Natural killer cell treated with Interleukin-12 subunit alpha and Interleukin-12 subunit beta and Interleukin-15 and Interleukin-18, amount 100 ng/mL, for 72 hours (primary cell): Measurements from ENCODE around the gene ATP6V1G1. TPM values are rescaled to one million over a fixed set of nuclear protein-coding genes. Genes with fewer than 3 reads are reported as not detected.

Experiments
- ATAC-seq, 2 donors: fragments of 150-1000 bp; cut with Tn5 transposase in 1 of 2; sonication (Bioruptor Pico), chemical (Tn5 transposase) in 1 of 2; 2 replicates each; pipeline ENCODE4 v1.10.0; 2021
- DNase-seq: peaks from one replicate; pipeline ENCODE4 v3.0.0; 2022; ENCODE audit warnings: low spot score
- H3K27ac Mint-ChIP-seq, 2 donors: 1 replicate in 1 of 2; 2 replicates in 1 of 2; pipeline ENCODE4 v1.8.0; 2022; ENCODE audit warnings: mixed read lengths in 2 of 2, mild to moderate bottlenecking in 1 of 2, moderate library complexity in 1 of 2
- H3K27me3 Mint-ChIP-seq, 2 donors: 1 replicate in 1 of 2; 2 replicates in 1 of 2; pipeline ENCODE4 v1.8.0; 2022; ENCODE audit warnings: mixed read lengths in 2 of 2
- H3K36me3 Mint-ChIP-seq: one replicate; pipeline ENCODE4 v1.8.0; 2022; ENCODE audit warnings: mixed read lengths
- H3K4me1 Mint-ChIP-seq, 2 donors: 1 replicate in 1 of 2; 2 replicates in 1 of 2; pipeline ENCODE4 v1.8.0; 2022; ENCODE audit warnings: low read depth in 2 of 2, mixed read lengths in 2 of 2, mild to moderate bottlenecking in 1 of 2
- H3K4me3 Mint-ChIP-seq: one replicate; pipeline ENCODE4 v1.8.0; 2022; ENCODE audit warnings: mixed read lengths
- H3K9me3 Mint-ChIP-seq: 2 replicates; pipeline ENCODE4 v1.8.0; 2022; ENCODE audit warnings: mixed read lengths
- total RNA-seq, 2 donors: library from RNA; stranded (reverse); gene quantifications; one replicate each; pipeline ENCODE4 v1.2.3, GENCODE V29; 2022

ATP6V1G1 gene
- total RNA-seq, 2 donors from 2014 or later = 21.2 to 33.4 TPM

GRCh38 chr9:114629563-114630090 is 42.1 kb downstream of the ATP6V1G1 start:
- Mint-ChIP-seq H3K4me1 (no peaks in the 10 kb centered on the region), H3K36me3 (peaks cover 8% of the 10 kb centered on the region), H3K4me3 (no peak overlapping the region), H3K27ac (no peak overlapping the region), H3K27me3 (no peaks in the 10 kb centered on the region), H3K9me3 (no peaks in the 10 kb centered on the region)
- ATAC-seq = no peak
- no peak for DNase-seq

- no peak for ATAC-seq
- Mint-ChIP-seq H3K36me3 (peaks cover 8% of the 10 kb centered on the region), H3K9me3 (no peaks in the 10 kb centered on the region), H3K27me3 (no peaks in the 10 kb centered on the region), H3K4me3 (no peak overlapping the region), H3K4me1 (no peaks in the 10 kb centered on the region), H3K27ac (no peak overlapping the region)
- no peak for DNase-seq
Measured at GRCh38 chr9:114631166-114631565, 43.6 kb downstream of the ATP6V1G1 start.

- H3K36me3 Mint-ChIP-seq = peaks cover 8% of the 10 kb centered on the region
Measured at GRCh38 chr9:114633438-114634089, 46.0 kb downstream of the ATP6V1G1 start.

GRCh38 chr9:114634387-114634786 is 46.8 kb downstream of the ATP6V1G1 start:
- Mint-ChIP-seq H3K36me3 (peaks cover 10% of the 10 kb centered on the region), H3K27ac (no peak overlapping the region)

More at GRCh38 chr9:114633438-114634089, 46.0 kb downstream of the ATP6V1G1 start:
- DNase-seq = no peak
- no peaks in the 10 kb centered on the region for H3K4me1 Mint-ChIP-seq
- H3K9me3 Mint-ChIP-seq = no peaks in the 10 kb centered on the region
- H3K27me3 Mint-ChIP-seq = no peaks in the 10 kb centered on the region
- no peak overlapping the region for H3K27ac Mint-ChIP-seq
- ATAC-seq = no peak
- H3K4me3 Mint-ChIP-seq = no peak overlapping the region

GRCh38 chr9:114638404-114638803 is 50.8 kb downstream of the ATP6V1G1 start:
- no peaks in the 10 kb centered on the region for H3K4me1 Mint-ChIP-seq
- H3K27me3 Mint-ChIP-seq = no peaks in the 10 kb centered on the region
- peaks cover 6% of the 10 kb centered on the region for H3K36me3 Mint-ChIP-seq
- H3K27ac Mint-ChIP-seq = no peak overlapping the region
- ATAC-seq (no peak), DNase-seq (no peak)
- no peak overlapping the region for H3K4me3 Mint-ChIP-seq
- no peaks in the 10 kb centered on the region for H3K9me3 Mint-ChIP-seq

More at GRCh38 chr9:114634387-114634786, 46.8 kb downstream of the ATP6V1G1 start:
- Mint-ChIP-seq H3K9me3 (no peaks in the 10 kb centered on the region), H3K4me1 (no peaks in the 10 kb centered on the region), H3K27me3 (no peaks in the 10 kb centered on the region), H3K4me3 (no peak overlapping the region)
- no peak for ATAC-seq
- no peak for DNase-seq

GRCh38 chr9:114641967-114642366 is 54.4 kb downstream of the ATP6V1G1 start:
- Mint-ChIP-seq H3K27me3 (no peaks in the 10 kb centered on the region), H3K36me3 (peaks cover 16% of the 10 kb centered on the region), H3K9me3 (no peaks in the 10 kb centered on the region), H3K27ac (no peak overlapping the region), H3K4me1 (no peaks in the 10 kb centered on the region), H3K4me3 (no peak overlapping the region)
- DNase-seq = no peak
- no peak for ATAC-seq

- no peaks in the 10 kb centered on the region for H3K9me3 Mint-ChIP-seq
- ATAC-seq = no peak
- H3K27ac Mint-ChIP-seq = no peak overlapping the region
Measured at GRCh38 chr9:114643001-114643400, 55.4 kb downstream of the ATP6V1G1 start.

GRCh38 chr9:114643896-114644295 is 56.3 kb downstream of the ATP6V1G1 start:
- no peaks in the 10 kb centered on the region for H3K4me1 Mint-ChIP-seq
- no peak overlapping the region for H3K4me3 Mint-ChIP-seq
- no peak overlapping the region for H3K27ac Mint-ChIP-seq
- H3K36me3 Mint-ChIP-seq = peaks cover 15% of the 10 kb centered on the region
- H3K27me3 Mint-ChIP-seq = no peaks in the 10 kb centered on the region
- no peaks in the 10 kb centered on the region for H3K9me3 Mint-ChIP-seq
- ATAC-seq = no peak
- no peak for DNase-seq

More at GRCh38 chr9:114643001-114643400, 55.4 kb downstream of the ATP6V1G1 start:
- Mint-ChIP-seq H3K36me3 (peaks cover 16% of the 10 kb centered on the region), H3K4me3 (no peak overlapping the region), H3K4me1 (no peaks in the 10 kb centered on the region), H3K27me3 (no peaks in the 10 kb centered on the region)
- DNase-seq = no peak

Other genes starting within 250 kb of the ATP6V1G1 start
- 100 to 1,000 TPM; 332 to 469 TPM for gene AKNA, start 199.8 kb upstream of the ATP6V1G1 start, total RNA-seq
- 1 to 10 TPM; 1.1 to 2.4 TPM for gene WHRN, start 82.3 kb upstream of the ATP6V1G1 start, total RNA-seq
- gene TMEM268, start 23.5 kb downstream of the ATP6V1G1 start, total RNA-seq = 10 to 100 TPM; 14.6 to 24.2 TPM
- gene TEX53, start 70.0 kb downstream of the ATP6V1G1 start, total RNA-seq = not detected
- gene TEX48, start 94.4 kb downstream of the ATP6V1G1 start, total RNA-seq = not detected
- gene TNFSF15, start 218.3 kb downstream of the ATP6V1G1 start, total RNA-seq = under 1 TPM in 1 of 2 donors, not detected in 1; 0.08 TPM